Coronary artery (tissue), 2 donors: ENCODE measurements around the gene PEPD.
A peak's percentile ranks its signal among the peaks of the same experiment; 100 is the strongest.
"Not testable (repeated sequence)": the region's sequence is repeated elsewhere in the genome, so short reads cannot be mapped to it uniquely, and the experiment has no call there.

ENCODE experiments used
- DNase-seq: peaks from one replicate; pipeline ENCODE4 v3.0.0-alpha.2; 2017; ENCODE audit warnings: low spot score
- H3K27ac ChIP-seq, 2 donors: fragments of 200-600 bp; sonication (generic); one replicate each; pipeline ENCODE4 v1.5.1; 2016 to 2019
- H3K4me3 ChIP-seq: fragments of 200-600 bp; sonication (generic); 2 replicates; pipeline ENCODE4 v1.5.1; 2016; ENCODE audit warnings: mild to moderate bottlenecking, moderate library complexity
- TF ChIP-seq, protein P1 (sequence below): fragments of 200-600 bp; sonication (generic); IDR thresholded peaks from one replicate; pipeline ENCODE4 v1.5.1; 2019; ENCODE audit warnings: antibody characterized with exemption

Gene PEPD

DNA sequence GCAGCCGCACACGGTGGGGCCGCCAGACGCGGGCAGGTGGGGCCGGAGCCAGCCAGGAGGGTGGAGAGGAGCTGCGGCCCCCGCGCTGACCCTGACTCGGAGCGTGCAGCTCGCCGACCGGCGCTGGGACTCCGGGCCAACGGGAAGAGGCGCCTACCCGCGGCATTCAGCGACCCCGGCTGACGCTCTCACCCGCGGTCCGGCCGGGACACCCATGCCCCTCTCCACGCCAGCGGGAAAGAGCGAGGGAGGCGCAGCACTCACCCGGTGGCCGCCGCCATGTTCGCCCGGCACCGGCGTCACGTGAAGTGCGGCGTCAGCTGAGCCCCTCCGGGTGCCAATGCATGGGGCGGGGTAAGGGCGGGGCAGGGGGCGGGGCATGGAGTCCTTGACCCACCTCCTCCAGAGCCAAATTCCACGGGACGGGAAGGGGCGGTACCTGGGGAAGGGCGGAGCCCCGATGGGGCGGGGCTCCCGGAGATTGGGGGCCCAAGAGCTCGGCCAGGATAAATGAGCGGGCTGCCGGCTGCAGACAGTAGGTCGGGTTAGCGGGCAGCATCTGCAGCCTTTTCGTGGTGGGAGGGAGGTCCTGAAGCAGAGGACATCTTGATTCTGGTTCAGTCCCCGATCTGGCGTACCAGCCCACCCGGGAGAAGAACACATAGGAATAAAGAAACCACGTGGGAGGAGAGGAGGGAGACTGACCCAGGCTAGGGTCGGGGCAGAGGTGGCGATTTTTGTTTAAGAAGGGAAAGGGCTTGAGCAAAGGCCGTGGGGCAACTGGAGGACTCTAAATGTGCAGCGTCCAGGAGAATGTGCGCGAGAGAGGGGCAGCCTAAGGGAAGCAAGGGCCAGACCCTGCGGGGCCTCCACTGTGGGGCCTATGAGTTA lies at the start of gene PEPD:
PEPD (minus strand) TSS at position 312 of the 891 bp plus-strand sequence; CDS start at position 281, 31 bp downstream.
- Histone ChIP-seq H3K27ac (peak within 1 kb of the TSS; percentile 42), H3K4me3 (peak within 1 kb of the TSS; percentile 89)
- peak; percentile 96 for DNase-seq
- TF ChIP-seq, protein P1, sequence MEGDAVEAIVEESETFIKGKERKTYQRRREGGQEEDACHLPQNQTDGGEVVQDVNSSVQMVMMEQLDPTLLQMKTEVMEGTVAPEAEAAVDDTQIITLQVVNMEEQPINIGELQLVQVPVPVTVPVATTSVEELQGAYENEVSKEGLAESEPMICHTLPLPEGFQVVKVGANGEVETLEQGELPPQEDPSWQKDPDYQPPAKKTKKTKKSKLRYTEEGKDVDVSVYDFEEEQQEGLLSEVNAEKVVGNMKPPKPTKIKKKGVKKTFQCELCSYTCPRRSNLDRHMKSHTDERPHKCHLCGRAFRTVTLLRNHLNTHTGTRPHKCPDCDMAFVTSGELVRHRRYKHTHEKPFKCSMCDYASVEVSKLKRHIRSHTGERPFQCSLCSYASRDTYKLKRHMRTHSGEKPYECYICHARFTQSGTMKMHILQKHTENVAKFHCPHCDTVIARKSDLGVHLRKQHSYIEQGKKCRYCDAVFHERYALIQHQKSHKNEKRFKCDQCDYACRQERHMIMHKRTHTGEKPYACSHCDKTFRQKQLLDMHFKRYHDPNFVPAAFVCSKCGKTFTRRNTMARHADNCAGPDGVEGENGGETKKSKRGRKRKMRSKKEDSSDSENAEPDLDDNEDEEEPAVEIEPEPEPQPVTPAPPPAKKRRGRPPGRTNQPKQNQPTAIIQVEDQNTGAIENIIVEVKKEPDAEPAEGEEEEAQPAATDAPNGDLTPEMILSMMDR: no peak

DNA sequence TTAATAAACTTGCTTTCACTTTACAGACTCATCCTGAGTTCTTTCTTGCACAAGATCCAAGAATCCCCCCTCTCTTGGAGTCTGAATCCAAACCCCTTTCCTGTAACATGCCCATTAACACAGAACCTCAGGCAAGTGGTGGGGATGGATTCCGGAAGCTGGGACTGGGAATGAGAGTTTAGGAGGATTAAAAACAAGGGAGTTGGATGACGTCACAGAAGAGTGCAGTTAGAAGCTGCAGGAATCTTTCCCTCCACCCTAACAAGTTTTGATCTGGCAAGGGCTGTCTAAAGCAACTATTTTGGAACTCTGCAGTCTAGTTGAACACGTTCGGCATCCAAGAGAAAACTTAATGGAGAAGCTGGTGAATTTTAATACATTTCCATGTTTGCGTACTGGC lies 48.2 kb upstream of the PEPD start:
- H3K27ac ChIP-seq: no peak overlapping the region
- TF ChIP-seq, protein P1: no peak
- no peak overlapping the region for H3K4me3 ChIP-seq
- DNase-seq: no peak

DNA sequence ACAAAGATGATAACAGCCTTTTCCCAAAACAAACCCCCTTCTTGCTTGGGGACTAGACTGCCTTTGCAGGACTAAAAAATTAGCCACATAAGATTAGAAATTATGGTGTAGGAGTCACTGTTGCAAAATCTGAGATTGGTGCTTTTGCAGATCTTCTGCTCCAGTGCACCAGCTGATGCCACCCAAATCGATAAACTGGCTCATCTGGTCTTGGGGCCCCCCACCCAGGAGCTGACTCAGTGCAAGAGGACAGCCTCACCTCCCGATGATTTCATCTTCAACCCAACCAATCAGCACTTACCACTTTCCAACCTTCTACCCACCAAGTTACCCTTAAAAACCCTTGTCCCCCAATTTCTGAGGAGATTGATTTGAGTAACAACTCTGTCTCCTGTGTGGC lies 47.1 kb upstream of the PEPD start:
- H3K4me3 ChIP-seq: no peak overlapping the region
- no peak overlapping the region for H3K27ac ChIP-seq
- TF ChIP-seq, protein P1: no peak
- DNase-seq: peak; percentile 38

DNA sequence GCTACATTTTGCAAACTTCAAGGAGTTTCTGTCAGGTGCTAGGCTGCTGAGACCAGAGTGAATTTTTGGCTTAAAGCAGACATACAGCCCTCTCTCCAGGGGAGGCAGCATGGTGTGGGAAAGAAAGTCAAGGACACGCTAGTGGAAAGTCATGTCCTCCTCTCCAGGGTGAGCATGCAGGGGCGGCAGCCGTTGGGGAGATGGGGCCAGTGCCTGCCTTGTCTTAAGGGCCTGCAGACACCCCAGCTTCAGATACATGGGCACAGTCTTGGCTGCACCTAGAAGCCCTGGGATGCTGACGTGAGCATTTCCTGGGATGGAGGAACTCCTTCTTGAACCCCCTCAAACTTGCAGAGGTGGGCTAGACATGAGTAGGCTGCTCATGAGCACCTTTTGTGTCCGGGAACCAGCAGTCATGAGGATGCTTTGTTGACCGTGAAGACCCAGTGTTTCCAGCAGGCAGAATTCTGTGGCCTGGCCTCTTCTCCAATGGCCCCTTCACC lies 43.3 kb upstream of the PEPD start:
- DNase-seq: no peak
- TF ChIP-seq, protein P1: no peak
- Histone ChIP-seq H3K4me3 (no peak overlapping the region), H3K27ac (no peak overlapping the region)

DNA sequence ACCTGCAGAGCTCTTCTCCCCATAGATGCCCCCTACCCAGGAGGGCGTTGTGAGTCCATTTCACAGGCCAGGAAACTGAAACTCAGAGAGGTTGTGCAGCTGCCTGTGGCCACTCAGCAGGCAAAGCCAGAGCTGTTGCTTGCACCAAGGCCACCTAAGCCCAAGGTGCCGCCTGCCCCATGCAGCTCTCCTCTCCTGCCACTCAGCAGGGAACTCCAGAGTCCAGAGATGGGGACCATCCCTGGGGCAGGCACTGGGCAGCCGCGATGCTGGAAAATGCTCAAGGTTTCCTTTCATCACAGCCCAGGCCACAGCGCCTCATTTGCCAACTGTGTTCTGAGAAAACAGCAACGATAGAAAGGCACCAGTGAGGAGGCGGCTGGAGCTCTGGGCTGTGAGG lies 41.0 kb upstream of the PEPD start:
- H3K27ac ChIP-seq: no peak overlapping the region
- TF ChIP-seq, protein P1: no peak
- H3K4me3 ChIP-seq: no peak overlapping the region
- DNase-seq: no peak

DNA sequence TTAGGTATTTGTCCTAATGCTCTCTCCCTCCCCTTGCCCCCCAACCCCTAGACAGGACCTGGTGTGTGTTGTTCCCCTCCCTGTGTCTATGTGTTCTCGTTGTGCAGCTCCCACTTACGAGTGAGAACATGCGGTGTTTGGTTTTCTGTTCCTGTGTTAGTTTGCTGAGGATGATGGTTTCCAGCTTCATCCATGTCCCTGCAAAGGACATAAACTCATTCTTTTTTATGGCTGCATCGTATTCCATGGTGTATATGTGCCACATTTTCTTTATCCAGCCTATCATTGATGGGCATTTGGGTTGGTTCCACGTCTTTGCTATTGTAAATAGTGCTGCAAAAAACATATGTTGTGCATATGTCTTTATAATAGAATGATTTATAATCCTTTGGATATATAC lies 40.1 kb upstream of the PEPD start:
- not testable (repeated sequence) for DNase-seq, H3K4me3 ChIP-seq, H3K27ac ChIP-seq

DNA sequence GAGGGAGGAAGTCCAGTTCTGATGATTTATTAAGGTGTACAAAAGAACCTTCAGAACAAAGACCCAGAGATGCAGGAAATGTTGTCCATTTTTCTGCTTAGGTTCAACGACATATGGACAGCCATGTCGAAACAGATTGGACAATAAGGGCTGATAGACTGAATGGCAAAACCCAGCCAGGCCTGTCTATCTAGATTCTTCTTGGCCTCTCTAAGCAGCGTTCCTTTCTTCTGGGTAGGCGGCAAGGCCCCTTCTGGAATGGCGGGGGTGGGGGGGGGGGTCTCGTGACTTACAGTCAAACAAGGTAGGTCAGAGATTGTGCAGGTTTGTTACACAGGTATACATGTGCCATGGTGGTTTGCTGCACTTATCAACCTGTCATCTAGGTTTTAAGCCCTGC lies 39.7 kb upstream of the PEPD start:
- no peak for DNase-seq
- Histone ChIP-seq H3K27ac (no peak overlapping the region), H3K4me3 (no peak overlapping the region)
- TF ChIP-seq, protein P1: no peak
